Head of caudate nucleus (tissue), 42 donors: ENCODE results near the gene PRR5.
"Not testable (repeated sequence)": the region's sequence is repeated elsewhere in the genome, so short reads cannot be mapped to it uniquely, and the experiment has no call there.

ENCODE experiments used
- DNase-seq, 42 donors: peaks; one replicate each; pipeline versions ENCODE4 v3.0.0 to v3.0.0-alpha.2; 2020 to 2021; ENCODE audit warnings: mixed read lengths in 7 of 42
- intact Hi-C: fragments of 100-400 bp; cut with DNase I; formaldehyde crosslinking; loops from one replicate; pipeline ENCODE4 v1.15.0; 2022

PRR5 gene

DNA sequence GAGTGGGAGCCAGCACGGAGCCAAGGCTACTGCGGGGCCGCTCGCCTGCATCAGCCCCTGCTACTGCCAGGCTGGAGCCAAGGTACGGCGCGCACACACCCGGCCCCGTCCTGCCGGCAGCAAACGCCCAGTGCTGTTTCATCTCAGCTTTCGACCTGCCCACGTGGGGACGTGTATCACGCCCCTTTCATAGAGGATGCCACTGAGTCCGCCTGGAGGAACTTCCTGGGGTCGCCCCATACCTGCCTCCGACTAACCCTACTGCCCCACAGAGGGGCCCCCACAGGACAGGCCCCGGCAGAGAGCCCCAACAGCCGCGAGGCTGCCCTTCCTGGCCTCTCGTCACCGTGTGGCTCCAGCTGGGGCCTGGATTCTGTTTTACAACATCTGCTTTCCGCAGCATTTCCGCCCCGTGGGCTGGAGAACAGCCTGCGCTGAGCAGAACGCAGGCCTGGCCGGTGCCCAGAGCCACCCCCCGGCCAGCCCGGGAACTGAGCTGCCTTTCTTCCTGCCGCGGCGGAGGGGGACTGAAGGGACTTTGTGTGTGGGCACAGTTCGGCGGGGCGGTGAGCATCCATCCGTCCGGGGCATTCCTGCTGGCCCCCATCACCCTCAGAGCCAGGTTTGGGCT is 27.5 kb downstream of the PRR5 start:
- DNase-seq = peak; percentile 44 to 87 (median 72)
- intact Hi-C loops = loop anchor here (5.0 kb wide), 1 partner anchor 32 kb away; no protein-coding TSS in a partner anchor

DNA sequence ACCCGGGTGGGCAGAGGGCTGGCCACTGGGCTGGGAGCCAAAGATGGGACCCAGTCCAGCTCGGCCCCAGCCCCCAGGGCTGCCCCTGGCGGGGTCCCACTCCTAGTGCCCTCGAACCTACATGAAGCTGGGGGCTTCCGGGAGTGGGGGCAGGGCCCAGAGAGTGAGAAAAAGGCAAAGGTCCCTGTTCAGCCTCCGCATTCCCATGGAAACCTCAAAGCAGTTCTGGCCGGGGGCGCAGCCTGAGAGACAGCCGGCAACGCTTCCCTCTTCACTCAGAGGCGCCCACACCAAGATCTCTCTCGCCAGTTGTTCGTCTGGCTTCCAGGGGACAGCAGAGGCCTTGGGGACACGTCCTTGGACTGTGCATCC is 28.0 kb downstream of the PRR5 start:
- peak in 1 of 42 donors; percentile 7 for DNase-seq
- intact Hi-C loops = loop anchor here (5.0 kb wide), 1 partner anchor 33 kb away; no protein-coding TSS in a partner anchor

DNA sequence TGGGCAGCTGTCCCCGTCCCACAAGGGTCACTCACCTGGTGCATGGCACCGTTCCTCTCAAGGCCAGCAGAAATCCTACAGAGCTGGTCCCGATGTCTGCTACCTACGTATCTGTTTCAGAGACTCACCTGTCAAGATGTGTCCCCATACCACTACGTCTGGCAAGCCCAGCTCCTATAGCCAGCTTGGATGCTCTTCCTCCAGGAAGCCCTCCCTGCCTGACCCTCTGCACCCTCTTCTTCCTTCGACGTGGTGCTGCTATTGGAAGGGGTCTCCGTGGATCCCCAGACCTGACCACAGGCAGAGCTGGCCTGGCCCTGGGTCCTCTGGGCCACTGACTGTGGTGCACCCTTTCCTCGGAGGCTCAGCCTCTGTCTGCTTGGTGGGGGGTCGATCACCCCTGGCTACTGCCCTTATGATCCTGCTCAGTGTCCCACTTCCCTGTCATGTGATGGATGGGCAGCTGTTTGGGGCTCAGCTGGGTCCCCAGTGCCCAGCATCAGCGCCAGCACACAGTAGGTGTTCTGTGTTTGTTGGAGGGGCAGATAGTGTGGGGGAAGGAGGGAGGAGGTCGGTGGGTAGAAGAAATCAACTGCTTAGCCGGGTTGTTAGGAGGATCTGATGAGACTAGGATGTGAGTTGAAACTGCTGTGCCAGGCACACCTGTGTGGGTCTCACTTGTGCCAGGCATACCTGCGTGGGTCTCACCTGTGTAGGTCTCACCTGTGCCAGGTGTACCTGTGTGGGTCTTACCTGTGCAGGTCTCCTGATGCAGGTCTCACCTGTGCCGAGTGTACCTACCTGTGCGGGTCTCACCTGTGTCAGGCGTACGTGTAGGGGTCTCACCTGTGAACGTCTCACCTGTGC is 28.7 kb downstream of the PRR5 start:
- no peak for DNase-seq
- intact Hi-C loops = loop anchor here (5.0 kb wide), 1 partner anchor 33 kb away; no protein-coding TSS in a partner anchor

DNA sequence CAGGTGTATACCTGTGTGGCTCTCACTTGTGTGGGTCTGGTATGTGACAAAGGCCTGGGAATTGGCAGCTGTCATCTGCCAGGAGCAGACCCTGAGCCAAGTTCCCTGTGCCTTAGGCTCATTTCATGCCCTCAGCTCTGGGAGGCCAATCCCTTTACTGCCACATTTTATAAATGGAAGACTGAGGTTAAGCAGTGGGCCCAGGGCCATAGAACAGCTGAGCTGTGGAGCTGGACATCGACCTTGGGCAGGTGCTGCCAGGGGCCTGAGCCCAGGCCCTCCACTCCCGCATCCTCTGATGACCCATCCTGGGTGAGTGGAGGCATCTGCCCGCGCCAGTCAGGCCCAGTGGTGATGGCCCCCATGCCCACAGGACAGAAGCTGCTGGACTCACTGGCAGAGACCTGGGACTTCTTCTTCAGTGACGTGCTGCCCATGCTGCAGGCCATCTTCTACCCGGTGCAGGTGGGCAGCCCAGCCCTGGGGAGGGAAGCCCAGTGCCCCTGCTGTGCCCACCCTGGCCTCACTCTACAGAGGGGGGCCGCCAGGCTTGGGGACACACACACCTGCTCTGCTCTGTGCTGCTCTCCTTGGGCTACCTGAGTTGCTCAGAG is 29.5 kb downstream of the PRR5 start:
- no peak for DNase-seq
- intact Hi-C loops = loop anchor here (5.0 kb wide), 1 partner anchor 34 kb away; no protein-coding TSS in a partner anchor

DNA sequence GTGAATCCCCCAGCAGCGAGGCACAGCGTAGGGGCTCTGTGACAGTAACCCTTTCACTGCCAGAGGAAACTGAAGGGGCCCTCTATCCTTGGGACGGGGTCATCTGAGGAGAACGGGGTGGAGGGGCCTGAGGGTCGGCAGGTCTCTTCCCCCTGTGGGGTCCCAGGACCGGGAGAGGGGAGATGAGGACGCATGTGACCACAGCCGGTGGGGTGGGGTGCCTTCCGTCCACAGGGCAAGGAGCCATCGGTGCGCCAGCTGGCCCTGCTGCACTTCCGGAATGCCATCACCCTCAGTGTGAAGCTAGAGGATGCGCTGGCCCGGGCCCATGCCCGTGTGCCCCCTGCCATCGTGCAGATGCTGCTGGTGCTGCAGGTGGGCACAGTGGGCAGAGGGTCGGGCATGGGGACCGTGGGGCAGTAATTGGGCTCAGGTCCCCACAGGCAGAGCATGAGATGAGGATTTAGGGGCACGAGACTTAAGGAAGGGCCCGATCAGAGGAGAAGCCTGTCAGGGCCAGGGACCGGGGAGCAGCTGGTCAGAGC is 30.1 kb downstream of the PRR5 start:
- intact Hi-C loops = loop anchor here (5.0 kb wide), 1 partner anchor 35 kb away; no protein-coding TSS in a partner anchor
- DNase-seq = no peak

DNA sequence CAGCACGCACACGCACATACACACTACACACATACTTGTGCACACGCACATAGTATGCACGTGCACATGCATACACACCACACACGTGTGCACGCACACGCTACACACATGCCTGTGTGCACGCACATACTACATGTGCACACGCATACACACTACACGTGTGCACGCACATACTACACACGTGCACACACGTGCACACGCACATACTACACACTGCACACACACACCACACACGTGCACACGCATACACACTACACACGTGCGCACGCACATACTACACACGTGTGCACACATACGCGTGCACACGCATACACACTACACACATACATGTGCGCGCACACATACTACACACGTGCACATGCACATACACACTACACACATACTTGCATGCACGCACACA is 30.7 kb downstream of the PRR5 start:
- intact Hi-C loops = loop anchor here (5.0 kb wide), 1 partner anchor 35 kb away; no protein-coding TSS in a partner anchor

DNA sequence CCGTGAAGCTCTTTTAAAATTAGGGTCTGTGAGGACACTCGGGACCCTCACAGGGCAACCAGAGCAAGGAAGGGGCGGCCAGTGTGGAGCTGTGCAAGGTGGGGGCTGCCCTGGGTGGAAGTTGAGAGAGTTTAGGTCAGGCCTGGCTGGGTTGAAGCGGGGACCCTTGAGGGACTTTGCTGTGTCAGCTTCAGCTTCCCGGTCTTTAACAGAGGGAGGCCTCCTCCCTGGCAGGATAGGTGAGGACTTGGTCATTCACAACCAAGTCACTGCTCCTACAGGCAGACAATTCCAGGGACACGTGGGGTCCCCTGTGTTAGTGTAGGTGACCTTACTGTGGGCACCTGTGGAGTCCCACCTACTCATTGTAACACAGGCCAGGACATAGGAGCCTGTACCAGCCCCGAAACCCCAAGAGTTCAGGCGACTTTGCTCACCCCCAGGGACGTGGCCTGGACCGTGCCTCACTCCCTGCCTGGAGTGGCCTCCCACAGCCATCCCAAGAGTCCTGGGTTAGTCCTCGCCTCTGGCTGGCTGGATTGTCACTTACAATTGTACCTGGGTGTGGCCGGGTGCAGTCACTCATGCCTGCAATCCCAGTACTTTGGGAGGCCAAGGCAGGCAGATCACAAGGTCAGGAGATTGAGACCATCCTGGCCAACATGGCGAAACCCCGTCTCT is 31.6 kb downstream of the PRR5 start:
- intact Hi-C loops = loop anchor here (5.0 kb wide), 1 partner anchor 36 kb away; no protein-coding TSS in a partner anchor
- DNase-seq = no peak

More for the DNA sequence above, 30.7 kb downstream of the PRR5 start:
- DNase-seq = no peak

DNA sequence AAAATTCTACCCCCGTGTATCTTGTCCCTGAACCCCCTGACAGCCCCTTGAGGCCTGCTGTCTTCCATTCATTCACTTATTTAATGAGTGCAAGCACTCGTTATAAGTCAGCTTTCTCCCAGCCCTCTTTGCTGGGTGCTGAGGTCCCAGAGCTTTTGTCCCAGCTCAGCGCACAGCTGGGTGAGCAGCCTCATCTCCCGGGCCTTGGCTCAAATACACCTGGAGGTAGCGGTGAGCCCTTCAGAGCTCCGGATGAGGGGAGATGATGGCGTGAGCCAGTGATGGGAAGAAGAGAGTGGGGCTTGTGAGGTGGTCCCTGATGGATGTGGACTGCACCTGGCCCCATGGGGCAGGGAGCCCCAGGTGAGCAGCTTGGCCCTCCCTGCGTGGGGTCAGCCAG is 32.3 kb downstream of the PRR5 start:
- intact Hi-C loops = loop anchor here (5.0 kb wide), 1 partner anchor 37 kb away; no protein-coding TSS in a partner anchor

DNA sequence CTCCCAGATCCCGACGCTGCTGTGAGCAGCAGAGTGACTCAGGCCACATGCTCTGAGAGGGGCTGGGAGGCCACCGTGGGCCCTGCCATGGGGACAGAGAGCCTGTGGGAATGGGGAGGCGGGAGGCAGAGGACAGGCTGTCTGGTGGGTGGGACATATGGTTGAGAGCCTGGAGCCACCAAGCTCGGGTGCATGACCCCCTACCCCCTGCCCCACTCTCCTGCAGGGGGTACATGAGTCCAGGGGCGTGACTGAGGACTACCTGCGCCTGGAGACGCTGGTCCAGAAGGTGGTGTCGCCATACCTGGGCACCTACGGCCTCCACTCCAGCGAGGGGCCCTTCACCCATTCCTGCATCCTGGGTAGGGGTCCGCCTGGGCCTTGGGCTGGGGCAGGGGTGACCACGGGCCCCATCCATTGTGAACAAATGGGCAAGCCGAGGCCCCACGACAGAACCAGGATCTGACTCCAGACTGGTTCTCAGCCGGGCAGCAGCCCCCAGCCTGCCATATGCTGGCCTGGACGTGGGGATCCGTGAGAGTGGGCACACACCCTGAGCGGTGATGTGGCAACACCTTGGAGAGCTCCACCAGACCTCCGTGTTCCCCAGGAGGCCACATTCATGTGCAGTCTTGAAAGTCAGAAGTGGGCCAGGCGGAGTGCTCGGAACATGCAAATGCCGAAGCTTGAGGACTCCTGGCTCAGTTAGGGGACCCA is 33.0 kb downstream of the PRR5 start:
- DNase-seq = no peak
- intact Hi-C loops = loop anchor here (5.0 kb wide), 1 partner anchor 38 kb away; no protein-coding TSS in a partner anchor

More for the DNA sequence above, 32.3 kb downstream of the PRR5 start:
- no peak for DNase-seq

DNA sequence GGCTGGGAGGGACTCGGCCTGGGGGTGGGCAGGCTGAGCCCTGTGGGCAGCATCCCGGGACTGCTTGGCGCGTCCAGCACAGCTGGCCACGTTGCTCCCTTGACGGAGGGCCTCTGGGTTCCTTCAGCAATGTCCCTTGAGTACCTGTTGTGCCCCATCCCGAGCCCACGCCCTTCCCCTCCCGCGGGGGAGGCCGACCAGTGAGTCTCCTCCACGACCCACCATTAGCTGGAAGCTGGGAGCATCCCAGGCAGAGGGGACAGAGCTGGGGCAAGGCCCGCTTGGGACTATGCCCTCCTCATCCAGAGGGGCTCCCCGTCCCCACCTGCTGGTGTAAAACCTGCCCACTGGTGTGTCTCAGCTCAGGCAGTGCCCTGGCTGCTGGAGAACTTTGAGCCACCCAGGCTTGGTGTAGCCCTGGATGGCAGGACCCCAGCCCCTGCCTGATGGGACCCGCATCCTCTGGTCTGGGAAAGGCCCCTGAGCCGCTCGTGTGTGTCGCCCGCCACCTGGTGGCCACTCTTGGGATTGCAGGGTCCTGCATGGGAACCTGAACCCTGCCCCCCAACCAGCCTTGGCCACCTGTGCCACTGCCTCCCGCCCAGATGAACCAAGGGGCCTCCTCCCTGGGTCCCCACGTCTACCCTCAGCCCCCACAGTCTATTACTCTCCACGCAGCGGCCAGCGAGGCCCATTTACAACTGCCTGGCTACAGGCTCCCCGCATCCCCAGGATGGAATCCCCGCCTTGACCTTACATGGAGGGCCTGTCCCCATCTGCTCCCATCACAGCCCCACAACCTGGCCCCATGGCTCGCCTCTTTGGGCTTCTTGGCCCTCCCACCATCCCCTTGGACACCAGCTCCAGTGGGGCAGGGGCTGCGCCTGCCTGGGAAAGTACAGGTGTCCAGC is 33.8 kb downstream of the PRR5 start:
- DNase-seq = peak in 41 of 42 donors; percentile 48 to 92 (median 77)
- intact Hi-C loops = no loop called here

DNA sequence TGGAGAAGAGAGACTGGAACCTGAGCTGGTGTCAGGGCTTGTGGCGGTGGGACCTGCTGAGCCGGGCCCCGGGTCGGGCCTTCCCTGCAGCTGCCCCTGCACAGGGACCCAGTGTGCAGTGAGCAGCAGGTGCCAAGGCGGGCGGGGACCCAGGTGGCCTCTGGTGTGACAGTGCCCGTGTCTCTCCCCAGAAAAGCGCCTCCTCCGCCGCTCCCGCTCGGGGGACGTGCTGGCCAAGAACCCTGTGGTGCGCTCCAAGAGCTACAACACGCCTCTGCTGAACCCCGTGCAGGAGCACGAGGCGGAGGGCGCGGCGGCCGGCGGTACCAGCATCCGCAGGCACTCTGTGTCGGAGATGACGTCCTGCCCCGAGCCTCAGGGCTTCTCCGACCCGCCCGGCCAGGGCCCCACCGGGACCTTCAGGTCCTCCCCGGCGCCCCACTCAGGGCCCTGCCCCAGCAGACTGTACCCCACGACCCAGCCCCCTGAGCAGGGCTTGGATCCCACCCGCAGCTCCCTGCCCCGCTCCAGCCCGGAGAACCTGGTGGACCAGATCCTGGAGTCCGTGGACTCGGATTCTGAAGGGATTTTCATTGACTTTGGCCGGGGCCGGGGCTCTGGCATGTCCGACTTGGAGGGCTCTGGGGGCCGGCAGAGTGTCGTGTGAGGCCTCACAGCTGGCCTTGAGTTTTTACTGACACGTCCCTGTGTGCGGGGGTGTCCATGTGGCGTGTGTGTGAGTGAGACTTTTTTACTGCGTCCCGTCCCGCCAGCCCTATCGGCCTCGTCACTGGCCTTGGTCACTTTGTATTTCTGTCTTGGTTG is 34.8 kb downstream of the PRR5 start:
- intact Hi-C loops = no loop called here
- DNase-seq = no peak

DNA sequence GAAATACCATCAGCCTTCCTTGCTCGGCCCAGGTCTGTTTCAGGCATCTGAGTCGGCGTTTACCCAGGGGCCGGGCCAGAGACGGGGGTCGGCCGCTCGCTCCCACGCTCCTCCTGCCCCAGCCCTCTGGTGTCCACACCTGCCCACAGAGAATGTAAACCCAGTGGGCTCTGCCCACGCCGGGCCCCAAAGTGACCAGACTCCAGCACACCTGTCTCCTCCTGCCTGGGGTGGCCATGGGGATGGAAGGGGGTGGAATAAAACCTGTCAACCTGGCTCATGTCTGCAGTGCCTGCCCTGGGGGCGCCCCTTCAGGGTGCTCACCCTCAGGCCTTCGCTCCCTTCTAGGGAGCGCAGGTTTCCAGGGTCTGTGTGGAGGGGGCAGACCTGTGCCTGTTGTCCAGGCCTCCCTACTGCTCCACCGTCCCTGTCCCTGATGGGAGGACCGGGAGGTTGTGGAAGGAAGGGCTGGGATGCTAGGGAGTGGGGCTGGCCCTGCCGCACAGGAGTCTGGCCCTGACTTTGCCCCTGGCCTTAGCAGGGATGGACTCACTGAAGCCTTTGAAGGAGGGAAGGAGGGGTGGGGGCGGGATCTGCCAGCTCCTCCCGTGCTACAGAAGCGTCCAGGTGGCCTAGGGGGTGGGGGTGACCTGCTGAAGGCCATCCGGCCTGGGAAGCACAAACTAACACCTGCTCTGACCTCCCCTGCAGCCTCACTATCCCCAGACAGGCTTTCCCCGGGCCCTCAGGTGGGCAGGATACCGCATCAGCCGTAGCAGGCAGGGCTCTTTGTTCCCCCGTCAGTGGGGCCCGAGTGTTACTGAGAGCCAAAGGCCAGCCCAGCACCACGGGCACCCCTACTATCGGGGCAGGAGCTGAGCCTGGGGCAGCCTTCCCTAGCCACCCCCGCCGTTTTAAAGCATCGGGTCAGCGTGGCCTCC is 35.7 kb downstream of the PRR5 start:
- DNase-seq = no peak

DNA sequence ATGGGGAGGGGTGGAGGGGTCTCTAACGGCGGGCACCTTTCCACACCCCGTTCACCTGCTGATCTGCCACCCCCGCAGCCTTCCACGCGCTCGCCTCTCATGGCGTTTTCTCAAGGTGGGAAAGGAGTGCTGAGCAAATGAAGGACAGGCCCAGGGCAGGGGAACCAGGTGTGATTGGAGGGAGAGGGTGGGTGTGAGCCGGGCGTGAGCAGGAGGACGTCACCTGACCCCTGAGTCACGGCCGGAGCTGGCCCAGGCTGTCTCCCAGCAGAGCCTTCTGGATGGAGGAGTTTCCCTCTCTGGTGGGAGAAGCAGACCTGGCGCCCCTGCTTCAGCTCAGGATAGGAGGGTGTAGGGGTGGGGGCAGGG is 36.3 kb downstream of the PRR5 start:
- intact Hi-C loops = no loop called here
- DNase-seq = no peak

More for the DNA sequence above, 35.7 kb downstream of the PRR5 start:
- intact Hi-C loops = no loop called here

DNA sequence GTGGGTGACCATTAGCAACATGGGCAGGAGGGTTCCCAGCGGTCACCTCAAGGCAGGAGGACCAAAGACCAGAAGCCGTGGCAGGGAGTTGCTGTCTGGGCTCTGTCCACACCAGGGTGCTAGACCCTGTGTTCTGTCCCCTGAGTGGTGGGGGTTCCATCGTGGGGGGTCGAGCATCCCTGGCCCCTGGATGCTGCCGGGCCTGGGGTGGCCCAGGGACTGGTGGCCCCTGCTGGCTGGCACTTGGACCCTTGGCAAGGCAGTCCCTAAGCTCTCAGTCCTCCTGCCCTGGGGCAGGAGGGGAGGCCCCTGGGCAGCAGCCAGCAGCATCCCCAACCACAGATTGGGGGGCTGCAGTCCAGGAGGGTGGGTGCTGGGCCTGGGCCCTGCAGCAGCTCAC is 37.0 kb downstream of the PRR5 start:
- intact Hi-C loops = no loop called here
- no peak for DNase-seq

DNA sequence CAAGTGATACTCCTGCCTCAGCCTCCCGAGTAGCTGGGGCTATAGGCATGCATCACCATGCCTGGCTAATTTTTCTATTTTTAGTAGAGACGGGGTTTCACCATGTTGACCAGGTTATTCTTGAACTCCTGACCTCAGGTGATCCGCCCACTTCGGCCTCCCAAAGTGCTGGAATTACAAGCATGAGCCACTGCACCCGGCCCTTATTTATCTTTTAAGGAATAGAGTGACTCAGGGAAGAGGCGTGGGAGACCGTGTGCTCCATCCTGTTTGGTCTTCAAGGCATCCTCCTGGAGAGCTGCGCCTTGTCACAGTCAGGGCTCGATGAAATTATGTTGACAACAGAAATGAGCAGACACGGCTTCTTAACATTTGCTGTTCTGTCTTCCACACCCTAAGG is 37.7 kb downstream of the PRR5 start:
- intact Hi-C loops, DNase-seq: not testable (repeated sequence)
